ENCODE results near the gene EPHB3.

DNA sequence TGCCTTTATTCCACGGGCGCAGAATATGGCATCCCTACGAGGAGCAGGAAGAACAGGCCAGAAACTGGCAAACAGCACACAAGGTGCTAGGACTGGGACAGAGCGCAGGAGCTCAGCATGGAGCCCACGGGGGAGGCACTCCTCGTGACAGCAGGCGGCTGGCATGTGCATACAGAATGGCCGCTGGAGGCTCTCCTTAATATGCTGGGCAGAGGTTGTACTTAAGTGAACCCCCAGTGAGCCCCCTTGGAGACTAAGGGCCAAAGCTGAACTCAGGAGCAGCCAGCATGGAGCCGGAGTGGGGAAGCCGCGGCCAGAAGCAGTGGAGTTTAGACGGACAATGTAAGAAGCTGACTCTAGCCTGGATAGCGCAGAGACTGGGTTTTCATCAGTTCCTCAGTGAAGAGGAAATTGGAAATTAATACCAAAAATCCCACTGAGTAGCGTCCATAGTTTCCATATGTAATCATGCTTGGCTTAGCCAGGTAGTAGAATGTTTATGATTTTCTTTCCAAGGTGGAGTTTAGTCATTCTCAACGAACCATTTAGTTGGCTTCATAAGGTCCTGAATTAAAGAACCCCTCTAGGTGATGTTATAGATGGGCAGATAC, 69.4 kb downstream of the EPHB3 start:
- TF ChIP-seq, protein P1, sequence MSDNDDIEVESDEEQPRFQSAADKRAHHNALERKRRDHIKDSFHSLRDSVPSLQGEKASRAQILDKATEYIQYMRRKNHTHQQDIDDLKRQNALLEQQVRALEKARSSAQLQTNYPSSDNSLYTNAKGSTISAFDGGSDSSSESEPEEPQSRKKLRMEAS (IDR thresholded peaks at IDR 0.05; ENCODE audit: insufficient read depth, insufficient read length): no peak
- no peak for TF ChIP-seq CTCF (IDR thresholded peaks at IDR 0.05; ENCODE audit: extremely low read depth in 1 of 2, insufficient read depth in 1 of 2, low read depth in 1 of 2, low read length in 2 of 2)
- TF ChIP-seq JUN (IDR thresholded peaks at IDR 0.05; ENCODE audit: borderline replicate concordance, insufficient read depth, insufficient read length, low read depth): no peak
- TF ChIP-seq POLR2AphosphoS5 (IDR thresholded peaks at IDR 0.05; ENCODE audit: insufficient read depth, low read depth, low read length): no peak
- no peak for TF ChIP-seq POLR2A (IDR thresholded peaks at IDR 0.05; ENCODE audit: low read depth, low read length)
- no peak for TF ChIP-seq EZH2 (IDR thresholded peaks at IDR 0.05; ENCODE audit: borderline replicate concordance, low read depth, low read length, severe bottlenecking)
- TF ChIP-seq MYC (IDR thresholded peaks at IDR 0.05; ENCODE audit: low read depth, low read length): no peak
- no peak for TF ChIP-seq GATA2 (IDR thresholded peaks at IDR 0.05; ENCODE audit: insufficient read depth, insufficient read length, low read depth, low read length)

Data from endothelial cell of umbilical vein (primary cell).